ENCODE results near the gene FOS. TPM values are rescaled to one million over a fixed set of nuclear protein-coding genes. Genes with fewer than 3 reads are reported as not detected.
A peak's percentile ranks its signal among the peaks of the same experiment; 100 is the strongest.

FOS gene
- total and polyA plus RNA-seq, 4 donors: 13.2 to 82.7 (median 20.0) TPM

DNA sequence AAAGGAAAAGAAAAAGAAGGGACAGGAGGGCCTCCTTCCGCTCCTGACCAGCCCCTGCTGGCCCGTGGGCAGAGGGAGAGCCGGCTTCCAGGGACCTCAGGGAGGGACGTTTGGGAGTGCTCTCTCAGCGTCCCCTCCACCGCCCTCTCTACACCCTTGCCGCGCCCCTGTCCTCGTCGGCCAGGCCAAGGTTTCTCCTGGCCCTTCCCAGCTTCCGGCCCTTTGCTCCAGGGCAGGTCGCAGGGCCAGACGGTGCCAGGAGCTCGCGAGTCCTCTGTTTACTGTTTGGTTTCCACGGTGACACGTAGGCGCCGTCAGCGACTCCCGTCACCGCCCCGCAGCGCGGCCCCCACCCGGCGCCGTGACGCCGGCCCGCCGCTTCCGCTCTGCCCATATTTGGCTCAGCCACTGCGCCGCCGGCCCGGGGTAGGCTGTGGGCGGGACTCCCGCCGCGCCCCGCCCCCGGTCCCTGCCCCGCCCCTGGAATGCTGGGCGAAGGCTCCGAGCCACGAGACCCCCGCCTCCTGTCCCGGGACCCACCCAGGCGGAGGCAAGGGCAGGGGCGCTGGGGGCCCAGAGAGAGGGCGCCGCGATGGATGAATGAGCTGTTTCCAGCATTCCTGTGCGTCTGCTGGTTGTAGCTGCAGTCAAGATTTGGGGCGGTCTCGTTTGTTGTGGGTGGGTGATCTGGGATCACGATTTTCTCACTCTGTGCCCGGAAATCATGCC, 15.5 kb downstream of the FOS start (continued):
- TF ChIP-seq HNF4A (conservative IDR thresholded peaks at IDR 0.05): peak; percentile 55 to 72

DNA sequence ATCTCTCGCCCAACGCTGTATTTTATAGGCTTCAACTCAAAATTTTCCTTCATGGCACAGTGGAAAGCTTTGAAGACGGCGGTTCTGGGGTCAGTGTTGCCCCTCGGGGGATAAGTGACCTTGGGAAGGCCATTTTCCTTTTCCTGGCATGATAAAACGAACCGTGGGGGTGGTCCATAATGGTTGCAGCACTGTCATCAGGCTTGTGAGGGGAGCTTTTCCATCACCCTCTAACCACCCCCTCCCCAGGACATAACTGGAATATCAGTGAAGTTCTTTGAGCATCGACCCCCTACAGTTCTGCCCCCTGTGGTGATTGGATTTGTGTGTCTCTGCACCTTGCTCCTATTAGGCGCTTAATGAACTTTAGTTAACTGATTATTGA, 16.0 kb downstream of the FOS start:
- Histone ChIP-seq H3K4me3 (ENCODE audit: low read depth in 1 of 3, low read length in 3 of 3) (peak overlapping the region; percentile 49 to 71 (median 67)), H3K27ac (ENCODE audit: low read depth in 1 of 2, low read length in 2 of 2) (peak overlapping the region; percentile 84 to 88), H3K36me3 (ENCODE audit: control insufficient read depth in 4 of 4, insufficient read depth in 3 of 4, low read depth in 1 of 4, low read length in 3 of 4) (no peaks in the 10 kb centered on the region), H3K9me3 (ENCODE audit: control insufficient read depth in 4 of 4, low read length in 3 of 4) (no peaks in the 10 kb centered on the region), H3K27me3 (ENCODE audit: control insufficient read depth in 4 of 4, insufficient read depth in 4 of 4, low read length in 3 of 4) (no peaks in the 10 kb centered on the region), H3K9ac (ENCODE audit: low read depth in 1 of 2, low read length in 2 of 2) (peak overlapping the region; percentile 85 to 90), H3K4me1 (ENCODE audit: control insufficient read depth in 4 of 4, insufficient read depth in 4 of 4, low read length in 3 of 4) (peaks cover 0 to 32% (median 15%) of the 10 kb centered on the region in 4 donors)
- TF ChIP-seq YY1 (IDR thresholded peaks at IDR 0.05) (peak; percentile 12), FOXA2 (IDR thresholded peaks at IDR 0.05) (no peak)
- WGBS: 2% methylated on average over 9 of the region's 9 CpGs
- no peak for DNase-seq (ENCODE audit: low spot score)

DNA sequence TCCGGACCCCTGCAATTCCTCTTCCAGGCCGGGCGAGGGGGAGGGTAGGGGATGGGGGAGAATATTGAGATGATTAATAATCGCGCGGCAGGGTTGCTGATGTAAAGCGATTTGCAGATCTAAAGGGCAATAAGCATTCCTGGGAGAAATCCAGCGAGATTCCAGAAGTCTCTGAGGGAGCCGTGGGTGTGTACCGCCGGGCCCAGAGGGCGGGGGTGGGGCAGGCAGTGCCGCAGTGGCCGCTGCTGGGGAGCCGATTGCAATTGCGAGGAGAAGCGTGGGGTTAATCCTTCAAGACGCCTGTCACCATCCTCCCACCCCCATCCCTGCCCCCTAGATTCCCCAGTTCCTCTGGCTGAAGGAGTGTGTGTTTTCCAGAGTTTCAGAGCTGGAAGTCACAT, 16.4 kb downstream of the FOS start:
- TF ChIP-seq EGR1 (IDR thresholded peaks at IDR 0.05; ENCODE audit: low read depth in 2 of 2) (no peak), RAD21 (IDR thresholded peaks at IDR 0.05) (peak in 1 of 2 donors; percentile 16)
- Histone ChIP-seq H3K36me3 (ENCODE audit: control insufficient read depth in 4 of 4, insufficient read depth in 3 of 4, low read depth in 1 of 4, low read length in 3 of 4) (no peaks in the 10 kb centered on the region), H3K27ac (ENCODE audit: low read depth in 1 of 2, low read length in 2 of 2) (peak overlapping the region; percentile 84 to 88), H3K4me1 (ENCODE audit: control insufficient read depth in 4 of 4, insufficient read depth in 4 of 4, low read length in 3 of 4) (peaks cover 0 to 32% (median 15%) of the 10 kb centered on the region in 4 donors), H3K27me3 (ENCODE audit: control insufficient read depth in 4 of 4, insufficient read depth in 4 of 4, low read length in 3 of 4) (no peaks in the 10 kb centered on the region), H3K9ac (ENCODE audit: low read depth in 1 of 2, low read length in 2 of 2) (peak overlapping the region; percentile 85 to 90), H3K4me3 (ENCODE audit: low read depth in 1 of 3, low read length in 3 of 3) (peak overlapping the region in 2 of 3 donors; percentile 67 to 71), H3K9me3 (ENCODE audit: control insufficient read depth in 4 of 4, low read length in 3 of 4) (no peaks in the 10 kb centered on the region)
- DNase-seq (ENCODE audit: low spot score): peak; percentile 65
- 2% methylated on average over 18 of the region's 18 CpGs for WGBS

DNA sequence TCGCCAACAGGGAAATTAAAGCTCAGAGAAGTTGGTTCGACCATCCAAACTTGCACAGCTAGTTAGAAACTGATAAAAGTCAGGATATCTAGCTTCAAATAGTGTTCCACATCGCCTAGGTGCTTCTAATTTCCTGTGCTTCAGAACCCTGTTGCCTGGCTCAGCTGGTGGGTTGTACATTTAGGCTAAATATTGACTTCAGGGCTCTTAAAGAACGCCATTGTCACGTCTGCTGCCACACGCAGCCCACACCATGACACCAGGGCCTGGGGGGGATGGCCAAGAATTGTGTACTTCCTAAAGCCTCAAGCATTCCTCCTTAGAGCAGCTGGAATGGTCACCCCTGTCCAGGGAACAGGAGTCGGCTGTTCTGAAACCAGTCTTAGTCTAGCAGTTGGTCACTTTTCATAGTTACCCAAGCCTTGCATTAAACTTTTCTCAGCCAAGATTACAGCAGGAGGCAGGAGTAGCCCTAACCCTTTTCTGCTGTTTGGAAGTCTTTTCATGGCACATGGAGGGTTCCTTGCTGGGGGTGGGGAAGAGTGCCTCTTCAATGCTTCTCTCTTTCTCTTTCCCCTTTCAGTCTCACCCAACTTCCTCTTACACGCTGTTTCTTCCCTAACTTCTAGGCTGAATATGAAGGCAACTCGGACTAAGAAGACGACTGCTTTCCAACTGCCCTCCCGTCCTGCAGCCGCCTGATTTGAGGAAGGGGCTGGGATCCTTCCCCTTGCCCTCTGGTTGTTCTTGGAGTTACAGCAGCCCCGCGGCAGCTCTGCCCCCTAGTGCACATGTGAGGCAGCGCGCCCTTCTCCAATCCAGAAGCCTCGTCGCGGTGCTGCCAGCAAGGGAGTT, 17.1 kb downstream of the FOS start:
- Histone ChIP-seq H3K36me3 (ENCODE audit: control insufficient read depth in 4 of 4, insufficient read depth in 3 of 4, low read depth in 1 of 4, low read length in 3 of 4) (no peaks in the 10 kb centered on the region), H3K9ac (ENCODE audit: low read depth in 1 of 2, low read length in 2 of 2) (peak overlapping the region; percentile 56 to 90), H3K27ac (ENCODE audit: low read depth in 1 of 2, low read length in 2 of 2) (peak overlapping the region; percentile 84 to 88), H3K4me1 (ENCODE audit: control insufficient read depth in 4 of 4, insufficient read depth in 4 of 4, low read length in 3 of 4) (peaks cover 0 to 32% (median 15%) of the 10 kb centered on the region in 4 donors), H3K9me3 (ENCODE audit: control insufficient read depth in 4 of 4, low read length in 3 of 4) (no peaks in the 10 kb centered on the region), H3K4me3 (ENCODE audit: low read depth in 1 of 3, low read length in 3 of 3) (peak overlapping the region; percentile 36 to 71 (median 67)), H3K27me3 (ENCODE audit: control insufficient read depth in 4 of 4, insufficient read depth in 4 of 4, low read length in 3 of 4) (no peaks in the 10 kb centered on the region)
- WGBS: 3% methylated on average over 19 of the region's 19 CpGs
- peak; percentile 85 for DNase-seq (ENCODE audit: low spot score)
- TF ChIP-seq, protein P1, sequence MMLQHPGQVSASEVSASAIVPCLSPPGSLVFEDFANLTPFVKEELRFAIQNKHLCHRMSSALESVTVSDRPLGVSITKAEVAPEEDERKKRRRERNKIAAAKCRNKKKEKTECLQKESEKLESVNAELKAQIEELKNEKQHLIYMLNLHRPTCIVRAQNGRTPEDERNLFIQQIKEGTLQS (IDR thresholded peaks at IDR 0.05): no peak
- TF ChIP-seq GABPA (IDR thresholded peaks at IDR 0.05 in 1 of 2, conservative IDR thresholded peaks at IDR 0.05 in 1 of 2): no peak
- TF ChIP-seq FOXA1 (IDR thresholded peaks at IDR 0.05): no peak
- TF ChIP-seq YY1 (IDR thresholded peaks at IDR 0.05): peak; percentile 51
- peak; percentile 96 to 97 for TF ChIP-seq RAD21 (IDR thresholded peaks at IDR 0.05)
- no peak for TF ChIP-seq NR2F2 (IDR thresholded peaks at IDR 0.05)
- TF ChIP-seq, protein P2, sequence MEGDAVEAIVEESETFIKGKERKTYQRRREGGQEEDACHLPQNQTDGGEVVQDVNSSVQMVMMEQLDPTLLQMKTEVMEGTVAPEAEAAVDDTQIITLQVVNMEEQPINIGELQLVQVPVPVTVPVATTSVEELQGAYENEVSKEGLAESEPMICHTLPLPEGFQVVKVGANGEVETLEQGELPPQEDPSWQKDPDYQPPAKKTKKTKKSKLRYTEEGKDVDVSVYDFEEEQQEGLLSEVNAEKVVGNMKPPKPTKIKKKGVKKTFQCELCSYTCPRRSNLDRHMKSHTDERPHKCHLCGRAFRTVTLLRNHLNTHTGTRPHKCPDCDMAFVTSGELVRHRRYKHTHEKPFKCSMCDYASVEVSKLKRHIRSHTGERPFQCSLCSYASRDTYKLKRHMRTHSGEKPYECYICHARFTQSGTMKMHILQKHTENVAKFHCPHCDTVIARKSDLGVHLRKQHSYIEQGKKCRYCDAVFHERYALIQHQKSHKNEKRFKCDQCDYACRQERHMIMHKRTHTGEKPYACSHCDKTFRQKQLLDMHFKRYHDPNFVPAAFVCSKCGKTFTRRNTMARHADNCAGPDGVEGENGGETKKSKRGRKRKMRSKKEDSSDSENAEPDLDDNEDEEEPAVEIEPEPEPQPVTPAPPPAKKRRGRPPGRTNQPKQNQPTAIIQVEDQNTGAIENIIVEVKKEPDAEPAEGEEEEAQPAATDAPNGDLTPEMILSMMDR (IDR thresholded peaks at IDR 0.05; ENCODE audit: low read depth, low read length, missing input control): peak; percentile 95
- TF ChIP-seq SP1 (IDR thresholded peaks at IDR 0.05): no peak
- no peak for TF ChIP-seq EGR1 (IDR thresholded peaks at IDR 0.05; ENCODE audit: low read depth in 2 of 2)
- no peak for TF ChIP-seq JUND (IDR thresholded peaks at IDR 0.05)
- no peak for TF ChIP-seq TAF1 (conservative IDR thresholded peaks at IDR 0.05)
- TF ChIP-seq RXRA (IDR thresholded peaks at IDR 0.05): peak; percentile 5 to 23
- TF ChIP-seq HNF4G (IDR thresholded peaks at IDR 0.05): no peak
- TF ChIP-seq HNF4A (conservative IDR thresholded peaks at IDR 0.05): no peak
- no peak for TF ChIP-seq FOXA2 (IDR thresholded peaks at IDR 0.05)
- TF ChIP-seq, protein P3, sequence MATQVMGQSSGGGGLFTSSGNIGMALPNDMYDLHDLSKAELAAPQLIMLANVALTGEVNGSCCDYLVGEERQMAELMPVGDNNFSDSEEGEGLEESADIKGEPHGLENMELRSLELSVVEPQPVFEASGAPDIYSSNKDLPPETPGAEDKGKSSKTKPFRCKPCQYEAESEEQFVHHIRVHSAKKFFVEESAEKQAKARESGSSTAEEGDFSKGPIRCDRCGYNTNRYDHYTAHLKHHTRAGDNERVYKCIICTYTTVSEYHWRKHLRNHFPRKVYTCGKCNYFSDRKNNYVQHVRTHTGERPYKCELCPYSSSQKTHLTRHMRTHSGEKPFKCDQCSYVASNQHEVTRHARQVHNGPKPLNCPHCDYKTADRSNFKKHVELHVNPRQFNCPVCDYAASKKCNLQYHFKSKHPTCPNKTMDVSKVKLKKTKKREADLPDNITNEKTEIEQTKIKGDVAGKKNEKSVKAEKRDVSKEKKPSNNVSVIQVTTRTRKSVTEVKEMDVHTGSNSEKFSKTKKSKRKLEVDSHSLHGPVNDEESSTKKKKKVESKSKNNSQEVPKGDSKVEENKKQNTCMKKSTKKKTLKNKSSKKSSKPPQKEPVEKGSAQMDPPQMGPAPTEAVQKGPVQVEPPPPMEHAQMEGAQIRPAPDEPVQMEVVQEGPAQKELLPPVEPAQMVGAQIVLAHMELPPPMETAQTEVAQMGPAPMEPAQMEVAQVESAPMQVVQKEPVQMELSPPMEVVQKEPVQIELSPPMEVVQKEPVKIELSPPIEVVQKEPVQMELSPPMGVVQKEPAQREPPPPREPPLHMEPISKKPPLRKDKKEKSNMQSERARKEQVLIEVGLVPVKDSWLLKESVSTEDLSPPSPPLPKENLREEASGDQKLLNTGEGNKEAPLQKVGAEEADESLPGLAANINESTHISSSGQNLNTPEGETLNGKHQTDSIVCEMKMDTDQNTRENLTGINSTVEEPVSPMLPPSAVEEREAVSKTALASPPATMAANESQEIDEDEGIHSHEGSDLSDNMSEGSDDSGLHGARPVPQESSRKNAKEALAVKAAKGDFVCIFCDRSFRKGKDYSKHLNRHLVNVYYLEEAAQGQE (IDR thresholded peaks at IDR 0.05): no peak

All from liver (tissue), 9 donors.